IPS-NIHi7 (cell line): ENCODE data around the gene PDCD1.
A peak's percentile ranks its signal among the peaks of the same experiment; 100 is the strongest.
"Not testable (repeated sequence)": the region's sequence is repeated elsewhere in the genome, so short reads cannot be mapped to it uniquely, and the experiment has no call there.

Experiments
- DNase-seq: peaks from one replicate; pipeline ENCODE4 v3.0.0; 2012; ENCODE audit warnings: mixed read lengths; ENCODE audit errors: extremely low spot score

PDCD1 gene

GRCh38 chr2:241801611-241802420 lies 56.9 kb downstream of the PDCD1 start:
- DNase-seq = peak; percentile 74

GRCh38 chr2:241800198-241800903 lies 58.3 kb downstream of the PDCD1 start:
- not testable (repeated sequence) for DNase-seq
